SH-SY5Y (cell line): ENCODE measurements around the gene GUK1.

Source experiments
- GATA2 ChIP-seq: IDR thresholded peaks from 2 replicates; pipeline ENCODE4 v1.6.1; 2011; ENCODE audit warnings: mild to moderate bottlenecking, low read depth, low read length
- GATA3 ChIP-seq: IDR thresholded peaks from 2 replicates; pipeline ENCODE4 v1.6.1; 2011; ENCODE audit warnings: low read depth, mild to moderate bottlenecking, low read length, moderate library complexity

GRCh38 chr1:228131766-228132165, 8.3 kb upstream of the GUK1 start:
- no peak for TF ChIP-seq GATA2
- TF ChIP-seq GATA3: no peak
